SK-N-SH treated with all-trans-retinoic acid at 6 μM for 48 hours (cell line): ENCODE results near the gene GRIN3A.

Experiments used
- ATAC-seq: fragments of 200-7000 bp; cut with Tn5 transposase; 3 replicates; pipeline ENCODE4 v1.9.1; 2020; ENCODE audit warnings: mild to moderate bottlenecking, moderate library complexity
- ARNTL ChIP-seq: fragments of 450-650 bp; formaldehyde crosslinking; IDR thresholded peaks from 2 replicates; pipeline ENCODE4 v1.5.0; 2020; ENCODE audit warnings: low read depth, mild to moderate bottlenecking, moderate library complexity, borderline replicate concordance
- BACH2 ChIP-seq: fragments of 250-450 bp; sonication (Bioruptor Pico); IDR thresholded peaks from 2 replicates; pipeline ENCODE4 v1.9.0; 2021; ENCODE audit warnings: mild to moderate bottlenecking, borderline replicate concordance
- CSDC2 ChIP-seq: fragments of 250-450 bp; sonication (Bioruptor Pico); IDR thresholded peaks from 2 replicates; pipeline ENCODE4 v1.5.0; 2020; ENCODE audit warnings: mild to moderate bottlenecking, moderate library complexity
- ESRRG ChIP-seq: fragments of 250-450 bp; sonication (Bioruptor Pico); IDR thresholded peaks from 2 replicates; pipeline ENCODE4 v1.6.1; 2021; ENCODE audit warnings: mild to moderate bottlenecking
- GLIS3 ChIP-seq: fragments of 250-450 bp; sonication (Bioruptor Pico); IDR thresholded peaks from 2 replicates; pipeline ENCODE4 v1.5.0; 2020; ENCODE audit warnings: mild to moderate bottlenecking, moderate library complexity
- ISL1 ChIP-seq: fragments of 250-450 bp; sonication (Bioruptor Pico); IDR thresholded peaks from 2 replicates; pipeline ENCODE4 v2.1.2; 2022; ENCODE audit warnings: mild to moderate bottlenecking, moderate library complexity
- OSR1 ChIP-seq: fragments of 250-450 bp; sonication (Bioruptor Pico); IDR thresholded peaks from 2 replicates; pipeline ENCODE4 v1.8.0; 2022; ENCODE audit warnings: moderate library complexity, mild to moderate bottlenecking, inconsistent platforms
- PPARA ChIP-seq: fragments of 250-450 bp; sonication (Bioruptor Pico); IDR thresholded peaks from 2 replicates; pipeline ENCODE4 v1.5.0; 2020; ENCODE audit warnings: mild to moderate bottlenecking, borderline replicate concordance
- RARB ChIP-seq: fragments of 250-450 bp; sonication (Bioruptor Pico); IDR thresholded peaks from 2 replicates; pipeline ENCODE4 v1.8.0; 2021; ENCODE audit warnings: mild to moderate bottlenecking, moderate library complexity
- SNAI2 ChIP-seq: fragments of 250-450 bp; sonication (Bioruptor Pico); IDR thresholded peaks from 2 replicates; pipeline ENCODE4 v1.5.0; 2020; ENCODE audit warnings: mild to moderate bottlenecking, moderate library complexity
- TCF4 ChIP-seq: fragments of 250-450 bp; sonication (Bioruptor Pico); IDR thresholded peaks from 2 replicates; pipeline ENCODE4 v1.8.0; 2021; ENCODE audit warnings: mild to moderate bottlenecking, moderate library complexity, borderline replicate concordance
- TOX ChIP-seq: fragments of 250-450 bp; sonication (Bioruptor Pico); IDR thresholded peaks from 2 replicates; pipeline ENCODE4 v1.8.0; 2021; ENCODE audit warnings: mild to moderate bottlenecking, moderate library complexity, borderline replicate concordance
- TSHZ2 ChIP-seq: fragments of 250-450 bp; sonication (Bioruptor Pico); IDR thresholded peaks from 2 replicates; pipeline ENCODE4 v1.5.0; 2020; ENCODE audit warnings: mild to moderate bottlenecking, moderate library complexity
- ZFP3 ChIP-seq: fragments of 250-450 bp; sonication (Bioruptor Pico); IDR thresholded peaks from 2 replicates; pipeline ENCODE4 v1.5.0; 2020; ENCODE audit warnings: mild to moderate bottlenecking, moderate library complexity
- ZFP30 ChIP-seq: fragments of 450-650 bp; formaldehyde crosslinking; IDR thresholded peaks from 2 replicates; pipeline ENCODE4 v1.5.0; 2022; ENCODE audit warnings: mild to moderate bottlenecking, moderate library complexity
- ZNF565 ChIP-seq: fragments of 450-650 bp; formaldehyde crosslinking; conservative IDR thresholded peaks from 2 replicates; pipeline ENCODE4 v1.5.0; 2020; ENCODE audit warnings: low read depth, mild to moderate bottlenecking, moderate library complexity
- ZNF70 ChIP-seq: fragments of 450-650 bp; formaldehyde crosslinking; IDR thresholded peaks from 2 replicates; pipeline ENCODE4 v1.5.0; 2020; ENCODE audit warnings: mild to moderate bottlenecking, moderate library complexity
- ZNF8 ChIP-seq: fragments of 450-650 bp; formaldehyde crosslinking; IDR thresholded peaks from 2 replicates; pipeline ENCODE4 v1.5.0; 2020; ENCODE audit warnings: mild to moderate bottlenecking, moderate library complexity
- TF ChIP-seq, protein P1 (sequence below): fragments of 250-450 bp; sonication (Bioruptor Pico); IDR thresholded peaks from 2 replicates; pipeline ENCODE4 v1.5.1; 2020; ENCODE audit warnings: low read depth, mild to moderate bottlenecking, moderate library complexity
- TF ChIP-seq, protein P2 (sequence below): fragments of 250-450 bp; sonication (Bioruptor Pico); IDR thresholded peaks from 2 replicates; pipeline ENCODE4 v1.5.1; 2021; ENCODE audit warnings: mild to moderate bottlenecking, moderate library complexity
- TF ChIP-seq, protein P3 (sequence below): fragments of 250-450 bp; sonication (Bioruptor Pico); IDR thresholded peaks from 2 replicates; pipeline ENCODE4 v1.8.0; 2021; ENCODE audit warnings: low read depth, mild to moderate bottlenecking, moderate library complexity, borderline replicate concordance
- TF ChIP-seq, protein P4 (sequence below): fragments of 250-450 bp; sonication (Bioruptor Pico); IDR thresholded peaks from 2 replicates; pipeline ENCODE4 v1.8.0; 2020; ENCODE audit warnings: mild to moderate bottlenecking, moderate library complexity, borderline replicate concordance

Gene GRIN3A

DNA sequence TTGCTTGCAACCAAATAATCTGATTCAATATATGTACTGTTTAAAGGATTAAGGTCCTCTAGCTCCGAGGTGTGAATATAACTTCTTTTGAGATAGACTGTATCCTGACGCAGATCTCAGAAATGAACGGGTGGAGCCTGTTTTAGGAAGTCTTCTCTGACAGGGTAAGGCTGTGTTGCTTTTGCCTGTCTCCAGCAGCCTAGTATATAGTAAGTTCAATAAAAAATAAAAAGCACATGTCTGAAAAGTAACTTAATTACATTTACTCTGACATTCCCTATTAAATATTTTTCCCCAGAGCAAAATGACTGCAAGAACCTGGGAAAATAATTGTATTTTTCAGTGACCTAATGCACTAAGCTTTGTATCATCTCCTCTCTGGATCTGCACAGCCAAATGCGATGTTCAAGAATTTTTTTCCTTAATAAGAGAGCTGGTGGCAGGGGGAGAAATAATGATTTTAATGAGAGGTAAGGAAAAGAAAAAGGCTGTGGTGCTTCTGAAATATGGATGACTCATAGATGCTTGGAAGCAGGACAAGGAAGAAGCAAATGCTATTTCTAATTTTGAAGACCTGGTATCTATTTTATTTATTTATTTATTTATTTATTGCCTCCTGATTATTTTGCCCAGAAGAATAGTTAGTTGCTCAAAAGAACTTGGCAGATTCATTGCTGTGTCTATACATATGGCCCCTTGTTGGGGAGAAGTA, 151.0 kb downstream of the GRIN3A start (continued):
- TF ChIP-seq BACH2 (CRISPR knock-in tag) (no peak), GLIS3 (CRISPR knock-in tag) (no peak), OSR1 (no peak), TOX (CRISPR knock-in tag) (no peak), ZNF8 (CRISPR knock-in tag) (no peak), ISL1 (CRISPR knock-in tag) (no peak), SNAI2 (CRISPR knock-in tag) (no peak), RARB (CRISPR knock-in tag) (no peak), PPARA (CRISPR knock-in tag) (no peak), CSDC2 (CRISPR knock-in tag) (no peak)
- TF ChIP-seq, protein P1, sequence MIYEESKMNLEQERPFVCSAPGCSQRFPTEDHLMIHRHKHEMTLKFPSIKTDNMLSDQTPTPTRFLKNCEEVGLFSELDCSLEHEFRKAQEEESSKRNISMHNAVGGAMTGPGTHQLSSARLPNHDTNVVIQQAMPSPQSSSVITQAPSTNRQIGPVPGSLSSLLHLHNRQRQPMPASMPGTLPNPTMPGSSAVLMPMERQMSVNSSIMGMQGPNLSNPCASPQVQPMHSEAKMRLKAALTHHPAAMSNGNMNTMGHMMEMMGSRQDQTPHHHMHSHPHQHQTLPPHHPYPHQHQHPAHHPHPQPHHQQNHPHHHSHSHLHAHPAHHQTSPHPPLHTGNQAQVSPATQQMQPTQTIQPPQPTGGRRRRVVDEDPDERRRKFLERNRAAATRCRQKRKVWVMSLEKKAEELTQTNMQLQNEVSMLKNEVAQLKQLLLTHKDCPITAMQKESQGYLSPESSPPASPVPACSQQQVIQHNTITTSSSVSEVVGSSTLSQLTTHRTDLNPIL (CRISPR knock-in tag) = no peak

DNA sequence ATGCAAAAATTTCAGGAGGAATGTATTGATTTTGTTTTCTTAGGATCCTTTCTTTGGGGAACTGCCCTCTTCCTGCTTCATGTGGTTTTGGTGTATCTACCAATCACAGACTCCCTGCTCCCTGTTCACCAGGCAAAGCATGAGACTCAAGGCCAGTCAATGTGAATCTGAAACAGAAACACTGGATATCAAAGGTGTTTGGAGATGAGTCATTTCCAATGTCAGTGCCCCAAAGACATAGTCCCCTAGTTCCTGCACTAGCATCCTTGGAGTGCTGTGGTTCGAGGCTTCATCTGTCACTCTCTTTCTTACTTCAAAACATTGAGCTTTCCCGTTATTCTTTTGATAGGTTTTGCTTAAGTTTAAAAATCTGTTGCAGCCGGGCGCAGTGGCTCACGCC, 151.8 kb downstream of the GRIN3A start:
- TF ChIP-seq ZNF565 = no peak
- no peak for TF ChIP-seq CSDC2 (CRISPR knock-in tag)
- no peak for TF ChIP-seq TCF4
- TF ChIP-seq BACH2 (CRISPR knock-in tag) = no peak
- no peak for TF ChIP-seq SNAI2 (CRISPR knock-in tag)
- no peak for TF ChIP-seq PPARA (CRISPR knock-in tag)
- no peak for TF ChIP-seq ESRRG
- no peak for TF ChIP-seq ZFP30 (CRISPR knock-in tag)
- no peak for TF ChIP-seq RARB (CRISPR knock-in tag)
- no peak for TF ChIP-seq ZFP3 (CRISPR knock-in tag)
- TF ChIP-seq, protein P2, sequence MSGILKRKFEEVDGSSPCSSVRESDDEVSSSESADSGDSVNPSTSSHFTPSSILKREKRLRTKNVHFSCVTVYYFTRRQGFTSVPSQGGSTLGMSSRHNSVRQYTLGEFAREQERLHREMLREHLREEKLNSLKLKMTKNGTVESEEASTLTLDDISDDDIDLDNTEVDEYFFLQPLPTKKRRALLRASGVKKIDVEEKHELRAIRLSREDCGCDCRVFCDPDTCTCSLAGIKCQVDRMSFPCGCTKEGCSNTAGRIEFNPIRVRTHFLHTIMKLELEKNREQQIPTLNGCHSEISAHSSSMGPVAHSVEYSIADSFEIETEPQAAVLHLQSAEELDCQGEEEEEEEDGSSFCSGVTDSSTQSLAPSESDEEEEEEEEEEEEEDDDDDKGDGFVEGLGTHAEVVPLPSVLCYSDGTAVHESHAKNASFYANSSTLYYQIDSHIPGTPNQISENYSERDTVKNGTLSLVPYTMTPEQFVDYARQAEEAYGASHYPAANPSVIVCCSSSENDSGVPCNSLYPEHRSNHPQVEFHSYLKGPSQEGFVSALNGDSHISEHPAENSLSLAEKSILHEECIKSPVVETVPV (CRISPR knock-in tag) = no peak
- TF ChIP-seq TSHZ2 (CRISPR knock-in tag) = no peak
- no peak for TF ChIP-seq ARNTL
- TF ChIP-seq, protein P3, sequence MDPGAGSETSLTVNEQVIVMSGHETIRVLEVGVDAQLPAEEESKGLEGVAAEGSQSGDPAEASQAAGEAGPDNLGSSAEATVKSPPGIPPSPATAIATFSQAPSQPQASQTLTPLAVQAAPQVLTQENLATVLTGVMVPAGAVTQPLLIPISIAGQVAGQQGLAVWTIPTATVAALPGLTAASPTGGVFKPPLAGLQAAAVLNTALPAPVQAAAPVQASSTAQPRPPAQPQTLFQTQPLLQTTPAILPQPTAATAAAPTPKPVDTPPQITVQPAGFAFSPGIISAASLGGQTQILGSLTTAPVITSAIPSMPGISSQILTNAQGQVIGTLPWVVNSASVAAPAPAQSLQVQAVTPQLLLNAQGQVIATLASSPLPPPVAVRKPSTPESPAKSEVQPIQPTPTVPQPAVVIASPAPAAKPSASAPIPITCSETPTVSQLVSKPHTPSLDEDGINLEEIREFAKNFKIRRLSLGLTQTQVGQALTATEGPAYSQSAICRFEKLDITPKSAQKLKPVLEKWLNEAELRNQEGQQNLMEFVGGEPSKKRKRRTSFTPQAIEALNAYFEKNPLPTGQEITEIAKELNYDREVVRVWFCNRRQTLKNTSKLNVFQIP (CRISPR knock-in tag) = no peak
- TF ChIP-seq OSR1 = no peak
- ATAC-seq = no peak

GRCh38 chr9:101585740-101586139, 152.7 kb downstream of the GRIN3A start:
- ATAC-seq = no peak

More at GRCh38 chr9:101585740-101586139, 152.7 kb downstream of the GRIN3A start:
- TF ChIP-seq ZNF565 (no peak), ZNF70 (no peak), ISL1 (CRISPR knock-in tag) (no peak), GLIS3 (CRISPR knock-in tag) (no peak), ESRRG (no peak), CSDC2 (CRISPR knock-in tag) (no peak), ZFP30 (CRISPR knock-in tag) (no peak)
- TF ChIP-seq, protein P4, sequence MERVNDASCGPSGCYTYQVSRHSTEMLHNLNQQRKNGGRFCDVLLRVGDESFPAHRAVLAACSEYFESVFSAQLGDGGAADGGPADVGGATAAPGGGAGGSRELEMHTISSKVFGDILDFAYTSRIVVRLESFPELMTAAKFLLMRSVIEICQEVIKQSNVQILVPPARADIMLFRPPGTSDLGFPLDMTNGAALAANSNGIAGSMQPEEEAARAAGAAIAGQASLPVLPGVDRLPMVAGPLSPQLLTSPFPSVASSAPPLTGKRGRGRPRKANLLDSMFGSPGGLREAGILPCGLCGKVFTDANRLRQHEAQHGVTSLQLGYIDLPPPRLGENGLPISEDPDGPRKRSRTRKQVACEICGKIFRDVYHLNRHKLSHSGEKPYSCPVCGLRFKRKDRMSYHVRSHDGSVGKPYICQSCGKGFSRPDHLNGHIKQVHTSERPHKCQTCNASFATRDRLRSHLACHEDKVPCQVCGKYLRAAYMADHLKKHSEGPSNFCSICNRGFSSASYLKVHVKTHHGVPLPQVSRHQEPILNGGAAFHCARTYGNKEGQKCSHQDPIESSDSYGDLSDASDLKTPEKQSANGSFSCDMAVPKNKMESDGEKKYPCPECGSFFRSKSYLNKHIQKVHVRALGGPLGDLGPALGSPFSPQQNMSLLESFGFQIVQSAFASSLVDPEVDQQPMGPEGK (CRISPR knock-in tag) = no peak
